Kidney (tissue), 14 donors: Measurements from ENCODE around the gene AFTPH. TPM values are rescaled to one million over a fixed set of nuclear protein-coding genes. Genes with fewer than 3 reads are reported as not detected.

ENCODE experiments used
- DNase-seq, 5 donors: peaks; one replicate each; pipeline ENCODE4 v3.0.0-alpha.2; 2013 to 2020
- FAIRE-seq: peaks from 2 replicates; lab custom pipeline; 2012; peaks lifted over from hg19 to GRCh38; lab: Jason Lieb, UNC
- H3K27ac ChIP-seq, 2 donors: one replicate each; pipeline ENCODE4 v1.7.0; 2013; ENCODE audit warnings: low read depth in 2 of 2, low read length in 2 of 2, inconsistent platforms in 1 of 2
- H3K27me3 ChIP-seq: one replicate; pipeline ENCODE4 v1.7.1; 2013; ENCODE audit warnings: low read length, inconsistent platforms; ENCODE audit not compliant: control insufficient read depth, insufficient read depth
- H3K36me3 ChIP-seq, 3 donors: one replicate each; pipeline versions ENCODE4 v1.7.0 to v1.7.1; 2013; ENCODE audit warnings: low read length in 3 of 3, control low read depth in 1 of 3, inconsistent platforms in 1 of 3; ENCODE audit not compliant: insufficient read depth in 3 of 3, control insufficient read depth in 2 of 3
- H3K4me1 ChIP-seq, 3 donors: one replicate each; pipeline versions ENCODE4 v1.7.0 to v1.7.1; 2013; ENCODE audit warnings: low read length in 3 of 3, inconsistent platforms in 1 of 3, low read depth in 1 of 3; ENCODE audit not compliant: control insufficient read depth in 2 of 3, insufficient read depth in 2 of 3
- H3K4me3 ChIP-seq, 3 donors: one replicate each; pipeline versions ENCODE4 v1.7.0 to v1.8.1; 2013; ENCODE audit warnings: low read length in 3 of 3, control low read depth in 1 of 3, inconsistent platforms in 1 of 3
- H3K9ac ChIP-seq, 3 donors: one replicate each; pipeline versions ENCODE4 v1.7.0 to v1.7.1; 2013; ENCODE audit warnings: low read length in 3 of 3, control low read depth in 1 of 3, inconsistent platforms in 1 of 3
- H3K9me3 ChIP-seq, 3 donors: one replicate each; pipeline versions ENCODE4 v1.7.0 to v1.7.1; 2013; ENCODE audit warnings: low read length in 3 of 3, control low read depth in 1 of 3, inconsistent platforms in 1 of 3; ENCODE audit not compliant: control insufficient read depth in 2 of 3, insufficient read depth in 1 of 3
- intact Hi-C: fragments of 100-400 bp; cut with DNase I; formaldehyde crosslinking; loops from one replicate; pipeline ENCODE4 v1.11.1; 2022
- polyA plus RNA-seq: library from polyadenylated mRNA; stranded (reverse); fragments of 350-450 nt; fragmentation: Illumina TruSeq; extraction: RNeasy Lipid Tissue Mini Kit (QIAGEN cat#74804); gene quantifications from one replicate; pipeline ENCODE4 v1.2.3, GENCODE V29; 2014; ENCODE audit warnings: low read depth, low replicate concordance; ENCODE audit not compliant: insufficient read depth
- total RNA-seq: library from RNA; stranded (reverse); fragmentation: NEBNext Ultra II Directional; extraction: Animal tissue kit (Norgen Biotek cat#: 25700); gene quantifications from one replicate; pipeline ENCODE4 v1.2.1, GENCODE V29; 2021
- TF ChIP-seq, protein P1 (sequence below): IDR thresholded peaks from 3 replicates; pipeline ENCODE4 v1.5.1; 2012; ENCODE audit warnings: mild to moderate bottlenecking, moderate library complexity, borderline replicate concordance; ENCODE audit not compliant: insufficient read depth; ENCODE audit errors: extremely low read depth
- donor health status: control.
- donor health status: control.
- donor health status: control.
- donor health status: control.
- donor health status: control.
- donor health status: DM: yes; HTN: yes; CAD: no.
- donor health status: Normal renal cell carcinoma (clear cell type).

AFTPH gene
- total and polyA plus RNA-seq, 2 donors from 2014 or later, result 41.2 to 44.6 TPM

DNA sequence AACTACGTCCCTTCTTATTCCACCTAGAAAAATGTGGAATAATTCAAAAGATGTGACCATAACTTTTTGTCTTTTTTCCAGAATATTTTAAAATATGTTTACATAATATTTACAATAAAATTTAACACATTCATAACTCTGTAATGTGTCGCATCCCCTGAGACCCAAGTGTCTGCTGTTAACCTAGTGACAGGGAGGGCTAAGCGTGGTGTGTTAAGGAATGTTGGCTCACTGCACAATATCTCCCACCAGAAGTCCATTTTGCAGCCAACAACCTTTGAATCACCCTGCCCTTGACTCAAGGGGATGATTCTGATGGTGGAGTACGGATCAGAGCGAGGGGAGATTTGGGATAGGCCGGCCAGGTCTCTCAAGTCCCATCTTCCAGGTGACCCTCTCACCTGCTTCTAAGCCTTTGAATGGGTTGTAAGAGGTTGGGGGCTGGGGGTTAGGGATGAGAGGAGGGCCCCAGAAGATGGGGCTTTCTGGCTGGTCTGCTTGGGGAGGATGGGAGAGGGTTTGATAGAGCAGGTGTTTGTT lies 86.3 kb downstream of the AFTPH start:
- intact Hi-C loops, result no loop called here
- Histone ChIP-seq H3K9me3 (no peaks in the 10 kb centered on the region), H3K27me3 (no peaks in the 10 kb centered on the region), H3K9ac (no peak overlapping the region), H3K4me3 (no peak overlapping the region), H3K36me3 (no peaks in the 10 kb centered on the region), H3K27ac (no peak overlapping the region), H3K4me1 (peaks cover 0 to 4% (median 0%) of the 10 kb centered on the region in 3 donors)
- DNase-seq, result no peak
- no peak for FAIRE-seq
- TF ChIP-seq, protein P1, sequence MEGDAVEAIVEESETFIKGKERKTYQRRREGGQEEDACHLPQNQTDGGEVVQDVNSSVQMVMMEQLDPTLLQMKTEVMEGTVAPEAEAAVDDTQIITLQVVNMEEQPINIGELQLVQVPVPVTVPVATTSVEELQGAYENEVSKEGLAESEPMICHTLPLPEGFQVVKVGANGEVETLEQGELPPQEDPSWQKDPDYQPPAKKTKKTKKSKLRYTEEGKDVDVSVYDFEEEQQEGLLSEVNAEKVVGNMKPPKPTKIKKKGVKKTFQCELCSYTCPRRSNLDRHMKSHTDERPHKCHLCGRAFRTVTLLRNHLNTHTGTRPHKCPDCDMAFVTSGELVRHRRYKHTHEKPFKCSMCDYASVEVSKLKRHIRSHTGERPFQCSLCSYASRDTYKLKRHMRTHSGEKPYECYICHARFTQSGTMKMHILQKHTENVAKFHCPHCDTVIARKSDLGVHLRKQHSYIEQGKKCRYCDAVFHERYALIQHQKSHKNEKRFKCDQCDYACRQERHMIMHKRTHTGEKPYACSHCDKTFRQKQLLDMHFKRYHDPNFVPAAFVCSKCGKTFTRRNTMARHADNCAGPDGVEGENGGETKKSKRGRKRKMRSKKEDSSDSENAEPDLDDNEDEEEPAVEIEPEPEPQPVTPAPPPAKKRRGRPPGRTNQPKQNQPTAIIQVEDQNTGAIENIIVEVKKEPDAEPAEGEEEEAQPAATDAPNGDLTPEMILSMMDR, result no peak

DNA sequence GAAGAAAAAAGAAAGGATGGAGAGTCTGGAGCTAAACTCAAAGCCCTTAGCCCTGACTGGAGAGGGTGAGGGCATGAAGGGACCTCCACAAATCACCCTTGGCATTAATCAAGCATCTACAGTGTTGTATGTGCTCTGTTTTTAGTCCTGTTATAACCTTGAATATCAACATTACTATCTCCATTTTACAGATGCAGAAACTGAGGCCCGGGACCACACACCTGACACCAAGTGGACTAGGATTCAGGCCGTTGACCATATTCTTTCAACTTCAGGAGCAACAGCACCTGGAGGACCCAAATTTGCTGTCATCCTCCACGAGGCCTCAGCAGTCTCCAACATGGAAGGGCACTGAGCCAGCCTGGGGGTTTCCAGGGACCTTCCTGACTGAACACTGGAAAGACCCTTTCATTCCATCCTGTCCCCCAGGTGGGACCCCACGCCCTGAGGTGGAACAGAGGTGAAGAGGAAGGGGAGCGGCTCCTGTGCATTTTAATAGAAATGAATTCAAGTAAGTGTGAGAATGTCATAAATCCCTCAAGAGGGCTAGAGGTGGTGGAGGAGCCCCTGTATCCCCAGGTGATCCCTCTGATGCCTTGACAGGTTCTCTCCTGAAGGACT lies 88.6 kb downstream of the AFTPH start:
- H3K27me3 ChIP-seq, result no peaks in the 10 kb centered on the region
- no peak overlapping the region for H3K9ac ChIP-seq
- H3K4me3 ChIP-seq, result no peak overlapping the region
- DNase-seq (no peak), FAIRE-seq (no peak)
- H3K4me1 ChIP-seq, result peaks cover 0 to 3% (median 0%) of the 10 kb centered on the region in 3 donors
- H3K36me3 ChIP-seq, result no peaks in the 10 kb centered on the region
- no peak overlapping the region for H3K27ac ChIP-seq
- intact Hi-C loops, result no loop called here
- TF ChIP-seq, protein P1, result no peak
- no peaks in the 10 kb centered on the region for H3K9me3 ChIP-seq

DNA sequence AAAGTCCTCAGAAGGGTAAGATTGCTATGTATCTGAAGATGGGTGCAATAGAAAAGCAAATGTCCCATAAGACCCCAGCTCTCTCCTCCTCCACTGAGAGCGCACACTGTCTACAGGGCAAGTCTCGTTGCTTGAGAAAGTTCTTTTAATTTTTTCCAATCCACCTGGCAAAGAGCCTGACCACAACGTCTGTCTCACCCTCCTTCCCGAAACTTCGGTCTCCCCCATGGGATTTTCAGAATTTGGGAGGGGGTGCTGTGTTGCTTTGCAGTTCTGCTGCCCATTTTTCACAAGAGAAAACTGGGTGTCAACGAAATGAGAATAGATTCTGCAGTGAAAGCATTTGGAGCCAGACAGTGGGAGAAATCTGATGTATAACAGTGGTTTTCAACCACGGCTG lies 89.1 kb downstream of the AFTPH start:
- intact Hi-C loops, result no loop called here
- Histone ChIP-seq H3K4me1 (peaks cover 0 to 3% (median 0%) of the 10 kb centered on the region in 3 donors), H3K36me3 (no peaks in the 10 kb centered on the region), H3K4me3 (no peak overlapping the region), H3K9me3 (no peaks in the 10 kb centered on the region), H3K27me3 (no peaks in the 10 kb centered on the region), H3K27ac (no peak overlapping the region), H3K9ac (no peak overlapping the region)
- TF ChIP-seq, protein P1, result no peak
- FAIRE-seq (no peak), DNase-seq (no peak)
